ENCODE data around the gene DIAPH3. TPM values are rescaled to one million over a fixed set of nuclear protein-coding genes. Genes with fewer than 3 reads are reported as not detected.

DIAPH3 gene
- total and polyA plus RNA-seq, 2 of the 8 experiments (the other 6 are each of a cell fraction or from before 2014, with no cell fraction given), result 8.0 to 30.8 TPM

DNA sequence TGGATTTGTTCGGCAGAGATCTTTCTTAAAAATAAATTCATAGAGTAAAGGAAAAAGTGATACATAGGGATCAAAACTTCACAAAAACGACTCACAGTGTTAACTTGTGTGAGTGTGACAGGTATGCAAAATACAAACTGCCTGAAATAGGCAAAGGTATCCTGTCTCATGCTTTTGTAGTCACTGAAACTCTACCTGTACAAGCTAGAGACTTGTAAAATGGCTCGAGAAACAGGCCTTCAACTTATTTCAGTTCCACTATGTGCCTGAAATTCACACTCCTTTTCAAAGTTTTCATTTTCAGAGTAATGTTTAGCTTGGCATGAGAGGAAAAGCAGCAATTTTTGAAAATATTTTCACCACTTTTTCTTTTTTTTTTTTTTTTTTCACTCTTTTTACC, 290.4 kb downstream of the DIAPH3 start (continued):
- TF ChIP-seq, protein P1, sequence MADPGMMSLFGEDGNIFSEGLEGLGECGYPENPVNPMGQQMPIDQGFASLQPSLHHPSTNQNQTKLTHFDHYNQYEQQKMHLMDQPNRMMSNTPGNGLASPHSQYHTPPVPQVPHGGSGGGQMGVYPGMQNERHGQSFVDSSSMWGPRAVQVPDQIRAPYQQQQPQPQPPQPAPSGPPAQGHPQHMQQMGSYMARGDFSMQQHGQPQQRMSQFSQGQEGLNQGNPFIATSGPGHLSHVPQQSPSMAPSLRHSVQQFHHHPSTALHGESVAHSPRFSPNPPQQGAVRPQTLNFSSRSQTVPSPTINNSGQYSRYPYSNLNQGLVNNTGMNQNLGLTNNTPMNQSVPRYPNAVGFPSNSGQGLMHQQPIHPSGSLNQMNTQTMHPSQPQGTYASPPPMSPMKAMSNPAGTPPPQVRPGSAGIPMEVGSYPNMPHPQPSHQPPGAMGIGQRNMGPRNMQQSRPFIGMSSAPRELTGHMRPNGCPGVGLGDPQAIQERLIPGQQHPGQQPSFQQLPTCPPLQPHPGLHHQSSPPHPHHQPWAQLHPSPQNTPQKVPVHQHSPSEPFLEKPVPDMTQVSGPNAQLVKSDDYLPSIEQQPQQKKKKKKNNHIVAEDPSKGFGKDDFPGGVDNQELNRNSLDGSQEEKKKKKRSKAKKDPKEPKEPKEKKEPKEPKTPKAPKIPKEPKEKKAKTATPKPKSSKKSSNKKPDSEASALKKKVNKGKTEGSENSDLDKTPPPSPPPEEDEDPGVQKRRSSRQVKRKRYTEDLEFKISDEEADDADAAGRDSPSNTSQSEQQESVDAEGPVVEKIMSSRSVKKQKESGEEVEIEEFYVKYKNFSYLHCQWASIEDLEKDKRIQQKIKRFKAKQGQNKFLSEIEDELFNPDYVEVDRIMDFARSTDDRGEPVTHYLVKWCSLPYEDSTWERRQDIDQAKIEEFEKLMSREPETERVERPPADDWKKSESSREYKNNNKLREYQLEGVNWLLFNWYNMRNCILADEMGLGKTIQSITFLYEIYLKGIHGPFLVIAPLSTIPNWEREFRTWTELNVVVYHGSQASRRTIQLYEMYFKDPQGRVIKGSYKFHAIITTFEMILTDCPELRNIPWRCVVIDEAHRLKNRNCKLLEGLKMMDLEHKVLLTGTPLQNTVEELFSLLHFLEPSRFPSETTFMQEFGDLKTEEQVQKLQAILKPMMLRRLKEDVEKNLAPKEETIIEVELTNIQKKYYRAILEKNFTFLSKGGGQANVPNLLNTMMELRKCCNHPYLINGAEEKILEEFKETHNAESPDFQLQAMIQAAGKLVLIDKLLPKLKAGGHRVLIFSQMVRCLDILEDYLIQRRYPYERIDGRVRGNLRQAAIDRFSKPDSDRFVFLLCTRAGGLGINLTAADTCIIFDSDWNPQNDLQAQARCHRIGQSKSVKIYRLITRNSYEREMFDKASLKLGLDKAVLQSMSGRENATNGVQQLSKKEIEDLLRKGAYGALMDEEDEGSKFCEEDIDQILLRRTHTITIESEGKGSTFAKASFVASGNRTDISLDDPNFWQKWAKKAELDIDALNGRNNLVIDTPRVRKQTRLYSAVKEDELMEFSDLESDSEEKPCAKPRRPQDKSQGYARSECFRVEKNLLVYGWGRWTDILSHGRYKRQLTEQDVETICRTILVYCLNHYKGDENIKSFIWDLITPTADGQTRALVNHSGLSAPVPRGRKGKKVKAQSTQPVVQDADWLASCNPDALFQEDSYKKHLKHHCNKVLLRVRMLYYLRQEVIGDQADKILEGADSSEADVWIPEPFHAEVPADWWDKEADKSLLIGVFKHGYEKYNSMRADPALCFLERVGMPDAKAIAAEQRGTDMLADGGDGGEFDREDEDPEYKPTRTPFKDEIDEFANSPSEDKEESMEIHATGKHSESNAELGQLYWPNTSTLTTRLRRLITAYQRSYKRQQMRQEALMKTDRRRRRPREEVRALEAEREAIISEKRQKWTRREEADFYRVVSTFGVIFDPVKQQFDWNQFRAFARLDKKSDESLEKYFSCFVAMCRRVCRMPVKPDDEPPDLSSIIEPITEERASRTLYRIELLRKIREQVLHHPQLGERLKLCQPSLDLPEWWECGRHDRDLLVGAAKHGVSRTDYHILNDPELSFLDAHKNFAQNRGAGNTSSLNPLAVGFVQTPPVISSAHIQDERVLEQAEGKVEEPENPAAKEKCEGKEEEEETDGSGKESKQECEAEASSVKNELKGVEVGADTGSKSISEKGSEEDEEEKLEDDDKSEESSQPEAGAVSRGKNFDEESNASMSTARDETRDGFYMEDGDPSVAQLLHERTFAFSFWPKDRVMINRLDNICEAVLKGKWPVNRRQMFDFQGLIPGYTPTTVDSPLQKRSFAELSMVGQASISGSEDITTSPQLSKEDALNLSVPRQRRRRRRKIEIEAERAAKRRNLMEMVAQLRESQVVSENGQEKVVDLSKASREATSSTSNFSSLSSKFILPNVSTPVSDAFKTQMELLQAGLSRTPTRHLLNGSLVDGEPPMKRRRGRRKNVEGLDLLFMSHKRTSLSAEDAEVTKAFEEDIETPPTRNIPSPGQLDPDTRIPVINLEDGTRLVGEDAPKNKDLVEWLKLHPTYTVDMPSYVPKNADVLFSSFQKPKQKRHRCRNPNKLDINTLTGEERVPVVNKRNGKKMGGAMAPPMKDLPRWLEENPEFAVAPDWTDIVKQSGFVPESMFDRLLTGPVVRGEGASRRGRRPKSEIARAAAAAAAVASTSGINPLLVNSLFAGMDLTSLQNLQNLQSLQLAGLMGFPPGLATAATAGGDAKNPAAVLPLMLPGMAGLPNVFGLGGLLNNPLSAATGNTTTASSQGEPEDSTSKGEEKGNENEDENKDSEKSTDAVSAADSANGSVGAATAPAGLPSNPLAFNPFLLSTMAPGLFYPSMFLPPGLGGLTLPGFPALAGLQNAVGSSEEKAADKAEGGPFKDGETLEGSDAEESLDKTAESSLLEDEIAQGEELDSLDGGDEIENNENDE (IDR thresholded peaks at IDR 0.05; ENCODE audit: insufficient replicate concordance, low read length), result no peak
- TF ChIP-seq NRF1 (IDR thresholded peaks at IDR 0.05; ENCODE audit: low read depth, low read length) (no peak), SIN3A (conservative IDR thresholded peaks at IDR 0.05 in 1 of 2, IDR thresholded peaks at IDR 0.05 in 1 of 2; ENCODE audit: low read depth in 1 of 2, low read length in 2 of 2) (no peak)

All from H1 (cell line).